Nephron (organoid): ENCODE measurements around the gene CALCR.

Source experiments
- H3K27ac Mint-ChIP-seq, 3 experiments: 2 replicates each; pipeline ENCODE4 v1.8.0; 2020; ENCODE audit warnings: mixed read lengths in 3 of 3, mild to moderate bottlenecking in 2 of 3, moderate library complexity in 1 of 3
- H3K27me3 Mint-ChIP-seq: 2 replicates; pipeline ENCODE4 v1.8.0; 2021; ENCODE audit warnings: low read depth, mild to moderate bottlenecking, moderate library complexity, mixed read lengths
- H3K36me3 Mint-ChIP-seq: 2 replicates; pipeline ENCODE4 v1.8.0; 2020; ENCODE audit warnings: low read depth, mixed read lengths
- H3K4me1 Mint-ChIP-seq: 2 replicates; pipeline ENCODE4 v1.8.0; 2020; ENCODE audit warnings: mixed read lengths
- H3K4me3 Mint-ChIP-seq, 3 experiments: 2 replicates each; pipeline ENCODE4 v1.8.0; 2020; ENCODE audit warnings: mild to moderate bottlenecking in 3 of 3, mixed read lengths in 3 of 3, moderate library complexity in 2 of 3
- H3K9me3 Mint-ChIP-seq: 2 replicates; pipeline ENCODE4 v1.8.0; 2020; ENCODE audit warnings: mixed read lengths
- TF ChIP-seq, protein P1 (sequence below), 3 experiments: fragments of 200-600 bp; sonication (generic); IDR thresholded peaks; one replicate each; pipeline ENCODE4 v1.5.0; 2021; ENCODE audit warnings: antibody characterized with exemption in 3 of 3; ENCODE audit not compliant: unreplicated experiment in 3 of 3

The CALCR gene

DNA sequence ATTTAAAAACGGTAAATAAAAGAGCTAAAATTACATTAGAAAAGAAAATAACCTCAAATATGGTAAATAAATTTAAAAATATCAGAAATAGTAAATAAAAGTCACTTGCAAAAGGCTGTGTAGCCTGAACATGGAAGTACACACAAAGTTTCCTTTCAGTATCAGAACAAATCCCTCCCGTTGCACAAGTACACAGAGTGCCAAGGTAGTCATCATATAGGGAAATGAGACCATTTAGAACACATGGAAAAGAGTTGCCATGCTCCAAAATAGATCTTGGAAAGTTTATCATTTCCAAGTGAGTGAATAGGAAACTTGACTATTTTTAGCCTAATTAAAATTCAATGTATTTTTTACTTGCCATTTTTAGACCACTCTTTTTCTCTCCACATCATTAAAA, 11.6 kb downstream of the CALCR start:
- TF ChIP-seq, protein P1, sequence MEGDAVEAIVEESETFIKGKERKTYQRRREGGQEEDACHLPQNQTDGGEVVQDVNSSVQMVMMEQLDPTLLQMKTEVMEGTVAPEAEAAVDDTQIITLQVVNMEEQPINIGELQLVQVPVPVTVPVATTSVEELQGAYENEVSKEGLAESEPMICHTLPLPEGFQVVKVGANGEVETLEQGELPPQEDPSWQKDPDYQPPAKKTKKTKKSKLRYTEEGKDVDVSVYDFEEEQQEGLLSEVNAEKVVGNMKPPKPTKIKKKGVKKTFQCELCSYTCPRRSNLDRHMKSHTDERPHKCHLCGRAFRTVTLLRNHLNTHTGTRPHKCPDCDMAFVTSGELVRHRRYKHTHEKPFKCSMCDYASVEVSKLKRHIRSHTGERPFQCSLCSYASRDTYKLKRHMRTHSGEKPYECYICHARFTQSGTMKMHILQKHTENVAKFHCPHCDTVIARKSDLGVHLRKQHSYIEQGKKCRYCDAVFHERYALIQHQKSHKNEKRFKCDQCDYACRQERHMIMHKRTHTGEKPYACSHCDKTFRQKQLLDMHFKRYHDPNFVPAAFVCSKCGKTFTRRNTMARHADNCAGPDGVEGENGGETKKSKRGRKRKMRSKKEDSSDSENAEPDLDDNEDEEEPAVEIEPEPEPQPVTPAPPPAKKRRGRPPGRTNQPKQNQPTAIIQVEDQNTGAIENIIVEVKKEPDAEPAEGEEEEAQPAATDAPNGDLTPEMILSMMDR (IDR thresholded peaks at IDR 0.05; ENCODE audit: unreplicated experiment in 3 of 3), result no peak
- H3K4me3 Mint-ChIP-seq, result no peak overlapping the region
- no peak overlapping the region for H3K27ac Mint-ChIP-seq
- H3K36me3 Mint-ChIP-seq, result no peaks in the 10 kb centered on the region
- no peaks in the 10 kb centered on the region for H3K4me1 Mint-ChIP-seq
- H3K9me3 Mint-ChIP-seq, result no peaks in the 10 kb centered on the region
- peaks cover 8% of the 10 kb centered on the region for H3K27me3 Mint-ChIP-seq

DNA sequence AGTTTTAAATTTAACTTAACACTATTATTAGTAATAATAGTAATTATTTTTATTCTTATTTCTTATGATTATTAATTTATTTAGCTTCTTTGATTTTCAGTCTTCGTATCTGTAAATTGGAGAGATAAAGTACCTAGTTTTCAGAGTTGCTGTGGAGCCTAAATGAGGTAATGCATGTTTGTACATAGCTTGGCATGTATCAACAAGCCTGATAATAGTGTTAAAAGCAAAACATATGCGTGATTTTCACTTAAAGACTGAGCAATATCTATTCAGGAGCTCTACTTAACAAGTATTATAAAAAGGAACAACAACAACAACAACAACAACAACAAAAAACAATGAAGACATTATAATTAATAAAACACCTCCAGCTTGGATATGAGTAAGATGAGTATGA, 12.4 kb downstream of the CALCR start:
- Mint-ChIP-seq H3K27me3 (peaks cover 5% of the 10 kb centered on the region), H3K4me1 (no peaks in the 10 kb centered on the region), H3K27ac (no peak overlapping the region), H3K9me3 (no peaks in the 10 kb centered on the region), H3K36me3 (no peaks in the 10 kb centered on the region), H3K4me3 (no peak overlapping the region)
- TF ChIP-seq, protein P1 (IDR thresholded peaks at IDR 0.05; ENCODE audit: unreplicated experiment in 3 of 3), result no peak

DNA sequence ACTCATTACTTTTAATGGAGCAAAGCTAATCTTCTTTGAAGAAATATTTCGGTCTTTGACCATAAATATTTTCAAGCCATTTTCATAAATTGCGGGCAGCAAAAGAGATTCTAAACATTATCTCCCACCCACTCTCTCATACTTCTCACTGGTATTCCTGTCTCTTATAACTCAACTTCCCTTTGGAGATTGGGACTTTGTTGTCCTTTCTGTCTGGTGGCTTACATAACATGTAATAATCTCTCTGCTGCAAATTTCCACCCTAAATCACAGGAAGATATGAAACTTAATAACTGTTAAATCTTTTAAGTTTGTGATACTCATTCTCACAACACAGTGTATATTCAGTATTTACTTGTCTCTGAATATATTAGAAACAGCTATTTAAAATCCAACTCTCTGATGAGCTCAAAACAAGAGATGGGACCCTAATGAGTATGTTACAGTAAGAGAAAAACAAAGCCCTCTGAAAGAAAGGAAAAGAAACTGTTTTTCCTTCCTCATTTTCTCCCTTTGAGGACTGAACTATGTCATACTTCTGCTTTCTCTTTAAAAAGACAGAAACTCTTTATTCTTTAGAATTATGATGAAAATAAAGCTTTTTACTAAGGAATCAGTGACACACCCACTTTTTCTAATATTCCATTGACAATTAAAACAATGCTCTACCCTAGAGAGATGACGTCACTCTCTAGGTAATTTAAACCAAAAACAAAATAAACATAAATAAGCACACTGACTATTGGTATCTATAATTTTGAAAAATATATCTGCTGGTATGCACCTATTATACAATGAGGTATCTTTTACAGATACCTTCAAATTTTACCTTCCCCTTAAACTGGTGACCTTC, 14.7 kb downstream of the CALCR start:
- H3K27me3 Mint-ChIP-seq, result peaks cover 8% of the 10 kb centered on the region
- no peaks in the 10 kb centered on the region for H3K4me1 Mint-ChIP-seq
- no peaks in the 10 kb centered on the region for H3K36me3 Mint-ChIP-seq
- H3K27ac Mint-ChIP-seq, result no peak overlapping the region
- H3K4me3 Mint-ChIP-seq, result no peak overlapping the region
- H3K9me3 Mint-ChIP-seq, result no peaks in the 10 kb centered on the region
- TF ChIP-seq, protein P1 (IDR thresholded peaks at IDR 0.05; ENCODE audit: unreplicated experiment in 3 of 3), result no peak

DNA sequence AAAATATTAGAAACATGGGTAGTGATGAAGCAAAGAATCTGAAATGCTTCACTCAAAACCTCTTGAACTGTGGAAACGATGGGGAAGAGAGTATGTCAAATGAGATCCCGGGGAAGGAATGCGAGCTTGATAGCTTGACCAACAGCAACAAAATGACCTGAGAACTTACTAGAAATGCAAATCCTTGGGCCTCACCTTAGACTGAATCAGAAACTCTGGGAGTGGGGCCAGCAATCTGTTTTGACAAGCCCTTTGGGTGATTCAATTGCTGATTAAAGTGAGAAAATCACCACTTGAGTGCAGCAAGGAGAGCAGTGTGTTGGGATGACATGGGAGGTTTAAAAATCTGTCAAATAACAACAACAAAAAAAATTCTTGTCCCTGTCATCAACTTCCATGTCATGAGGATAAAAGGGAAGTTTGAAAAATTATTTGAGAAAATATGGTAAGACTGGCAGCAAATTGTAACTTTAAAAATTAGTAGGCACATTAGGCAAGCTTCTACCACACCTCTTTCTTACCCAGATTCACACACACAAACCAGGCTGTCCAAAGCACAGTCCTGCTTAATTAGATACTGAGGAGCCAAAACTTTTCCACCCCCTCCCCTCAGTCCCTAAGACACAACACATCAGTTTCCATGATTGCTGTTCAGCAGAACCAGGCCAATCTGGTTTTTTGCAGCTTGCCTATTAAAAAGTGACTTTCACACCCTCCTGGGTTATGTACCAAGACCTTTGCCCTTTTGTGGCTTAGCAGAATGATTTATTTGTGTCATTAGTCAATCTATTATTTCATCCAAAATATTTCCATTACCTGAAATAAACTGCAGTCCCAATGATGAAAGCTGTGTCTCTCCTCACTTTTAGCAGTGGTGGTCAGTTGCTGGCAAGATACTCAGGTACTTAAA, 15.6 kb downstream of the CALCR start:
- no peaks in the 10 kb centered on the region for H3K4me1 Mint-ChIP-seq
- peaks cover 8% of the 10 kb centered on the region for H3K27me3 Mint-ChIP-seq
- TF ChIP-seq, protein P1 (IDR thresholded peaks at IDR 0.05; ENCODE audit: unreplicated experiment in 3 of 3), result no peak
- no peaks in the 10 kb centered on the region for H3K9me3 Mint-ChIP-seq
- H3K36me3 Mint-ChIP-seq, result no peaks in the 10 kb centered on the region
- H3K4me3 Mint-ChIP-seq, result no peak overlapping the region
- no peak overlapping the region for H3K27ac Mint-ChIP-seq

DNA sequence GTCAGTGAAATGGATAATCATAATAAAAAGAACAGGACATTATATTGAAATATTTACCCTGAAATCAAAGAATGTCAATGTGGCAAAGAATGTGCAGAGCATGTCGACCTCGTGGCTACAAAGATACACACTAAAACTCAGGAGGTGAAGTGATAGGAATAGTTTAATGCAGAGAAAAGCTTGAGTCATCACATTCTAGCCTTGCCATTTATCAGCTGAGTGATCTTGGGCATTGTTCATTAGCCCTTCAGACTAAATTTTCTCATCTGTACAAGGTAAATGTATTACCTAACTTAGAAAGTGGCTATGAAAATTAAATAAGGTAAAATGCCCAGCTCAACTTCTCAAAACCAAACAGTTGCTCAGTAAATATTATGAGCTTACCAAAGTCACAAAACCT, 22.6 kb downstream of the CALCR start:
- Mint-ChIP-seq H3K9me3 (no peaks in the 10 kb centered on the region), H3K4me3 (no peak overlapping the region), H3K27me3 (peaks cover 4% of the 10 kb centered on the region), H3K27ac (no peak overlapping the region), H3K36me3 (no peaks in the 10 kb centered on the region), H3K4me1 (no peaks in the 10 kb centered on the region)
- TF ChIP-seq, protein P1 (IDR thresholded peaks at IDR 0.05; ENCODE audit: unreplicated experiment in 3 of 3), result no peak
